Ectodermal cell (in vitro differentiated cells): ENCODE measurements around the gene KIAA0825.

Source experiments
- H3K27ac ChIP-seq: 2 replicates; pipeline ENCODE4 v1.7.0; 2013; ENCODE audit warnings: mild to moderate bottlenecking, low read depth, low read length; ENCODE audit not compliant: insufficient read depth, poor library complexity, severe bottlenecking
- H3K27me3 ChIP-seq: 2 replicates; pipeline ENCODE4 v1.7.0; 2013; ENCODE audit warnings: mild to moderate bottlenecking, low read length; ENCODE audit not compliant: insufficient read depth, control insufficient read depth, poor library complexity, severe bottlenecking
- H3K36me3 ChIP-seq: one replicate; pipeline ENCODE4 v1.7.0; 2013; ENCODE audit warnings: low read length; ENCODE audit not compliant: control insufficient read depth, insufficient read depth
- H3K4me1 ChIP-seq: one replicate; pipeline ENCODE4 v1.7.0; 2013; ENCODE audit warnings: low read length; ENCODE audit not compliant: control insufficient read depth, insufficient read depth
- H3K4me3 ChIP-seq: 2 replicates; pipeline ENCODE4 v1.7.0; 2013; ENCODE audit warnings: low read depth, low read length, control low read depth; ENCODE audit not compliant: insufficient read depth
- H3K9me3 ChIP-seq: 2 replicates; pipeline ENCODE4 v1.7.0; 2013; ENCODE audit warnings: mild to moderate bottlenecking, low read length, moderate library complexity; ENCODE audit not compliant: control insufficient read depth
- WGBS, 2 experiments: methylation state at CpG; one replicate each; pipeline ENCODE4 v1.1.7; 2013; ENCODE audit warnings: missing lambda C conversion rate in 2 of 2; 5-methylcytosine and 5-hydroxymethylcytosine counted together

Gene KIAA0825

GRCh38 chr5:94627191-94627590, 8.8 kb upstream of the KIAA0825 start:
- Histone ChIP-seq H3K36me3 (peaks cover 24% of the 10 kb centered on the region), H3K4me3 (no peak overlapping the region), H3K27ac (no peak overlapping the region), H3K27me3 (no peaks in the 10 kb centered on the region), H3K9me3 (no peaks in the 10 kb centered on the region), H3K4me1 (no peaks in the 10 kb centered on the region)
- 100% methylated on average over 1 of the region's 1 CpG; no CpG with 5 or more reads in 1 of the 2 experiments for WGBS, 2 experiments

GRCh38 chr5:94623877-94624276, 5.5 kb upstream of the KIAA0825 start:
- Histone ChIP-seq H3K27ac (no peak overlapping the region), H3K4me1 (peaks cover 5% of the 10 kb centered on the region), H3K36me3 (no peaks in the 10 kb centered on the region), H3K4me3 (no peak overlapping the region), H3K27me3 (no peaks in the 10 kb centered on the region), H3K9me3 (no peaks in the 10 kb centered on the region)
- 94% methylated on average over 2 of the region's 2 CpGs; no CpG with 5 or more reads in 1 of the 2 experiments for WGBS, 2 experiments

GRCh38 chr5:94623011-94623410, 4.6 kb upstream of the KIAA0825 start:
- no peaks in the 10 kb centered on the region for H3K27me3 ChIP-seq
- no peak overlapping the region for H3K27ac ChIP-seq
- H3K36me3 ChIP-seq: no peaks in the 10 kb centered on the region
- H3K9me3 ChIP-seq: no peaks in the 10 kb centered on the region
- no peak overlapping the region for H3K4me3 ChIP-seq
- H3K4me1 ChIP-seq: peaks cover 5% of the 10 kb centered on the region

GRCh38 chr5:94621763-94622162, 3.4 kb upstream of the KIAA0825 start:
- Histone ChIP-seq H3K4me1 (peaks cover 5% of the 10 kb centered on the region), H3K27ac (no peak overlapping the region), H3K36me3 (no peaks in the 10 kb centered on the region), H3K9me3 (no peaks in the 10 kb centered on the region), H3K4me3 (no peak overlapping the region), H3K27me3 (no peaks in the 10 kb centered on the region)
- WGBS, 2 experiments: 94 to 97% methylated on average over 5 of the region's 5 CpGs

- Histone ChIP-seq H3K9me3 (no peaks in the 10 kb centered on the region), H3K36me3 (no peaks in the 10 kb centered on the region), H3K4me3 (no peak overlapping the region), H3K4me1 (peaks cover 5% of the 10 kb centered on the region), H3K27me3 (no peaks in the 10 kb centered on the region), H3K27ac (no peak overlapping the region)
- 100% methylated on average over 2 of the region's 5 CpGs for WGBS, 2 experiments
Observed at GRCh38 chr5:94620256-94620655, 1.9 kb upstream of the KIAA0825 start.

- Histone ChIP-seq H3K27ac (peak overlapping the region; percentile 87), H3K27me3 (no peaks in the 10 kb centered on the region), H3K9me3 (no peaks in the 10 kb centered on the region), H3K4me1 (peaks cover 5% of the 10 kb centered on the region), H3K36me3 (no peaks in the 10 kb centered on the region), H3K4me3 (peak overlapping the region; percentile 97)
- 0% methylated on average over 23 of the region's 23 CpGs for WGBS, 2 experiments
Observed at GRCh38 chr5:94618029-94618492, 343 bp downstream of the KIAA0825 start.

- H3K27ac ChIP-seq: no peak overlapping the region
- H3K9me3 ChIP-seq: no peaks in the 10 kb centered on the region
- H3K36me3 ChIP-seq: no peaks in the 10 kb centered on the region
- H3K4me1 ChIP-seq: peaks cover 5% of the 10 kb centered on the region
- no peak overlapping the region for H3K4me3 ChIP-seq
- WGBS, 2 experiments: 96 to 97% methylated on average over 3 of the region's 3 CpGs
- H3K27me3 ChIP-seq: no peaks in the 10 kb centered on the region
Observed at GRCh38 chr5:94615862-94616261, 2.5 kb downstream of the KIAA0825 start.

- 89 to 96% methylated on average over 2 of the region's 2 CpGs for WGBS, 2 experiments
- H3K4me3 ChIP-seq: no peak overlapping the region
- H3K27ac ChIP-seq: no peak overlapping the region
- no peaks in the 10 kb centered on the region for H3K9me3 ChIP-seq
- peaks cover under 1% of the 10 kb centered on the region for H3K4me1 ChIP-seq
- H3K27me3 ChIP-seq: no peaks in the 10 kb centered on the region
- no peaks in the 10 kb centered on the region for H3K36me3 ChIP-seq
Observed at GRCh38 chr5:94614156-94614805, 4.1 kb downstream of the KIAA0825 start.

- H3K4me1 ChIP-seq: no peaks in the 10 kb centered on the region
- no peak overlapping the region for H3K27ac ChIP-seq
- no peak overlapping the region for H3K4me3 ChIP-seq
- H3K9me3 ChIP-seq: no peaks in the 10 kb centered on the region
- 85% methylated on average over 2 of the region's 2 CpGs; no CpG with 5 or more reads in 1 of the 2 experiments for WGBS, 2 experiments
- H3K27me3 ChIP-seq: no peaks in the 10 kb centered on the region
- H3K36me3 ChIP-seq: no peaks in the 10 kb centered on the region
Observed at GRCh38 chr5:94613583-94613982, 4.8 kb downstream of the KIAA0825 start.

- Histone ChIP-seq H3K27ac (no peak overlapping the region), H3K4me1 (no peaks in the 10 kb centered on the region), H3K27me3 (no peaks in the 10 kb centered on the region), H3K4me3 (no peak overlapping the region), H3K36me3 (no peaks in the 10 kb centered on the region), H3K9me3 (no peaks in the 10 kb centered on the region)
- WGBS, 2 experiments: 91 to 97% methylated on average over 7 of the region's 7 CpGs
Observed at GRCh38 chr5:94595281-94595840, 23.0 kb downstream of the KIAA0825 start.
